HG03159 (cell line): Measurements from ENCODE around the gene HNF1B.

ENCODE experiments used
- ATAC-seq: cut with Tn5 transposase; IDR thresholded peaks from one replicate; pipeline ENCODE4 v1.9.1; 2021; ENCODE audit warnings: mild to moderate bottlenecking, moderate library complexity; ENCODE audit not compliant: unreplicated experiment

The HNF1B gene

DNA sequence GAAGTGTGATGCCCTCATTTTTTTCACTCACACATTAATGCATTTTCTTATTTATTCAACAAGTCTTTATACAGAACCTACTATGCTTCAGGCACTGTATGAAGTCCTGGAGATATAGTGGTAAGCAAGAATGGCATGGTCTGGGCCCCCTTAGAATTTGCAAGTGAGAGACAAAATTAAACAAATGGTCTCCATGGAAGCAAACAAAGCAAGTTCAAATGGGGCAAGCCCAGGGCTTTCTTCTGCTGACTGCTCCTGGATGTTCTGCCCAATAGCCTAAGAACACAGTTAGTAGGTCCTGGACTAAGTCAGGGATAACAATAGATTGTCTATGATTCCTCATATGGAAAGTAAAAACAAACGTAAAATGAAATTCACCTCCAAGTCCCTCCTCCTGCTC lies 70.3 kb downstream of the HNF1B start:
- ATAC-seq = no peak

DNA sequence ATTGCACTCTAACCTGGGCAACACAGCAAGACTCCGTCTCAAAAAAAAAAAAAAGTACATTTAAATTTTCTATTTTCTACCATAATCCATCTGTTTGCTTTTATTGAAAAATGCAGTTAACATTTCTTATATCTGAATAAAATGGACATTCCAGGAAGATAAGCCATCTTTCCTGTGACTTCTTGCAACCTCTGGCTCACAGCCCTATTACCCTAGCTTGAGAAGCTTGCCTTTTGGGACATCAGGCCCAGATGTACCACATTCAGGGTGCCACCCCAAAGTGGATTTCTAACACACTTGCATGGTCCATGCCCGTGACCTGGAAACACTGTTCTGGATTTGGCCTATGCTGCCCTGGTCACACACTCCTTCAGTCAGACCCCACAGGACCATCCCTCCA lies 71.5 kb downstream of the HNF1B start:
- no peak for ATAC-seq

DNA sequence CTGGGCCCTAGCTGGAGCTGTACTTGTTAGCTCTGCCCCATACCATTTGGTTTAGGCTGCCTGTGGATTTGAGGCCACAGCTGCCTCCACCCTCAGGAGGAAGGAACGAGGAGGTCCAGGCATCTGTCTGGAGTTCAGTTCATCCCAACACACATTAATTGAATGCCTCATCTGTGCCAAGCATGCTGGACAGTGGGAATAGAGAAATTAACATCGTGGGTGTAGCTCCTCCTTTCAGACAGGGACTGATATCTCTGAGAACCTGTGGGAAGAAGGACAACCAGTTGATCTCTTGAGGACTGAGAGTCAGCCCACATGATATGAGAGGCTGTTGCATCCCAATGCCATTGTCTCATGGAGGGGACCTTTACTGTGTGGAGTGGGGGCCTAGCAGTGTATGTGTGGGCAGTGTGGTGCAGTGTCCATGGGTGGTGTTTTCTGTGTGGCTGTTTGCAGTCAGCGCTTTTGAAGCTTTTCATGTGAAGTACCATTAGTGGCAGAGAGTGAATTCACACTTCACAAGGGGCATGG lies 72.2 kb downstream of the HNF1B start:
- no peak for ATAC-seq

DNA sequence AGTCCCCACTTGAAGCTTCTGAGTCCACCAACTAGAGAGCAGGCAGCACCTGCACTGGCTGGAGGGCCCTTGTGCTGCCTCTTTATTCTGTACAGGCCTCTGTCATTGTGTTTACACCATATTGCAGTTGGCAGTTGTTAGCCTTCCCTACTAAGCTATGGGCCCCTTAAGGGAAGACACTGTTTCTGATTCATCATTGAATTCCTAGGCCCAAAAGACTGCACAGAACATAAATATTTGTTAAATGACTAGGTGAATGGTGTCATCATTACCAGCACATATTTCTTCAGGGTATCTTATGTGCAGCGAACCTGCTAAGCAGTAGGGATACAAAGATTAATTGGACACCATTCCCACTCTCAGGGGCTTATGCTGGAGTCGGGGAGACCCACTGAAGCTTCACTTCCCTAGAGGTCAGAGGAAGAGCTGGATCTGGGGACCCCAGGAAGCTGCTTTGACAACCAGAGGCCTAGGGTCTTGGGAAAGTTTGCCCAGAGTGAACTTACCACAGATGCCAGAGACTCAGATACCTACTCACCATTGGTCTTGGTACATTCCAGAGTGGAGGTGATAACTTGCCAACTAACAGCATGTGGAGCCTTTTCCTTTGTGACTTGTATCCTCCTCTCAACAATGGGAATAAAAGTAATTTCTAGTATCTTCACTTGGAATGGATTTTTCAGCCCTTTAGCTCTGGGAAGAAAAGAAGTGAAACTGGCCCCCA lies 72.9 kb downstream of the HNF1B start:
- no peak for ATAC-seq

DNA sequence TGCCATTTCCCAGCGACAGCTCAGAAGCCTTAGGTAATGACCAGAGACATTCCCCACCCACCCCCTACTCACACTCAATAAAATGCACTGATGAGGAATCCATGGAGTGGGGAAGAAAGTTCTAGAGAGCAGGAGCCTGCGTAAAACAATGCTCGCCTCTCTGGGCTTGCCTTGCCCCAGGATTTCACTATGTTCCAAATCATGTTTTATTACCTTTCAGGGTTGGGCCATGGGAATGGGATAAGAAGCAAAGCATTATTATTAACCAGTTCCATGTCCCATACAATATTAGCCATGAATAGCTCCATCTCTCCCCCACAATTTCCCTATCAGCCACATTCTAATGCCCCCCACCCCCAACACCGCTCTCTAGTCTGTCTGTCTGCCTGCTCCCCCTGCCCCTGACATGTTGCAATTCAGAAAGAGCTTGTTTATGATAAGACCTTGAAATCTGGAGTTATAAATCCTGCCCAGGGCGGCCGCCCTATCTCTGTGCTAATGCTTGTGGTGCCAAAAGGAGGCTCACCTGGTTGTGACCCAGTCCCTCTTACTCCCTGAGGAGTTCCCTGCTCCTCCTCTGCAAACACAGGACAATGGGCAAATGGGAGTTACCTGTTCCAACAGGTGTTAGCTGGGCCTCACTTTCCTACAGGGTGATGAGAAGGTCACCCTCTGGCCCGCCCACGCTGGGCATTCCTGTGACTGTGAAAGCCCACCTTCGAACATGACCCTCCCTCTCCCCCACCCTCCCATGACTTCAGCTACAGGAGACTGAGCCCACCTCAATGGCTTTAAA lies 73.6 kb downstream of the HNF1B start:
- no peak for ATAC-seq

DNA sequence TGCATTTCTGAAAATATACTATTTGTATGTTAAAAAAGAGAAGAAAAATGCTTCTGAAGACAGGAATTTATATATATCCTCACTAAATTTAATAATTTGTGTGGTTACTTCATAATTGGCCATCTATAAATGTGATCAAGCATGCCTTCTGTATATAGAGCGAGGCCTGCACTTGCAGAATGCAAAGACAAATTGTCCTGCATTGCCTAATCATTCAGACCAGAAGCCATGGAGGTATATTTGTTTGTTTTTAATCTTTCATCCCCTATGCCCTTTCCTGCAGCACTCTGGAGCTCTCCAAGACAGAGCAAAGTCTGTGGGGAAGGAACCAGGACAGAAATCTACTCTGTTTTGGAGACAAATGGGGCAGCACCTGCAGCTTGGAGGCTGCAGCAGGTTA lies 77.8 kb downstream of the HNF1B start:
- no peak for ATAC-seq

DNA sequence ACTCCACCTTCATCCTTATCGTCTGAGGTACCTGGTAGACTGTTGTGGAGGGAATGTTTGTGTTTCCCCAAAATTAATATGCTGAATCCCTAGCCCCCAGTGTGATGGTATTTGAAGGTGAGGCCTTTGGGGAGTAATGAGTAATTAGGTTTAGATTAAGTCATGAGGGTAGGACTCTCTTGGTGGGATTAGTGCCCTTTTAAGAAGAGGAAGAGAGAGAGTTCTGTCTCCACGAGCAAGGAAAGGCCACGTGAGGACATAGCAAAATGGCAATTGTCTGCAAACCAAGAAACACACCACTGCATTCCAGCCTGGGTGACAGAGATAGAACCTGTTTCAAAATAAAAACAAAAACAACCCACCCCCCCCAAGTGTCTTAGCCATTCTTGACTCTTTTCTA lies 80.6 kb downstream of the HNF1B start:
- ATAC-seq = no peak

DNA sequence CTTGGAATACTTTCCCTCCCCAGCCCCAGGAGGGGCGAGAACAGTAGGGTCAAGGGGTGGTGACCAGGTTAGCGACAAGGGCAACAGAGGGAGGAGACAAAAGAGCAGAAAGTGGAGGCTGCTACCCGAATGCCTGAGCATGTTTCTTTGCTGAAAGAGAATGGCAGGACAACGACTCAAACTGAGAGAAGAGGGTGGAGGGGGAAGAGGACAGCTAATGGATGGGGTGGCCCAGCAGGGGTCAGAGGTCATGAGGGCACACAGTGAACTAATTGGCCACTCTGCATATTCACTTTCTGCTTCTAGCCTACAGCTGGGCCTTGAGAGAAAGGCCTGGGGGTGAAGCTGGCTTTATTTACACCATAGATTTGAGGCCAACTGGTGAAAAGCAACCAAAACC lies 82.5 kb downstream of the HNF1B start:
- no peak for ATAC-seq

DNA sequence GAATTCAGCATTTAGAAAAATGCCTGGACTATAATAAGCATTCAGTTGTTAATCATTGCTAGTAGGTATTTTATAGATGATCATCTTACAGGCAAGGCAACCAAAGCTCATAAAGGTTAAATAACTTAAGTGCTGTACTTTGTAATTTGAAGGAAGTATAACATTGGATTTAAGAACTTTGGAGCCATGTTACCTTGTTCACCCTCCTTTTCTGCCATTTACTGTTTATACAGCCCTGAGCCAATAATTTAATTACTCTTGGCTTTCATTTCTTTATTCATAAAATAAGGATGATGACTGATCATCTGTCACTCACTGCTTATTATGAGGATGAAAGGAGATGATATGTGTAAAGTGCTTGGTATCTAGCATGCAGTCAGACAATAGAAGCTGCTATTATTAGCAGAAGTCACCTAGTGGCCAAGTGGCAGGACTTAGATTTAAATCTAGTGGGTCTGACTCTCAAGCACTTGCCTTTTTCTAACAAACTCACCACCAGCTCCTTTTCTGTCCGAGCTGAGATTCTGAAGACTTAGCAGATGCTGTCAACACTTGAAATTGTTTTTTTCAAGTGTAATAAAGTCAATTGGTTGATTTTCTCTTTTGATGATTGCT lies 83.4 kb downstream of the HNF1B start:
- no peak for ATAC-seq

DNA sequence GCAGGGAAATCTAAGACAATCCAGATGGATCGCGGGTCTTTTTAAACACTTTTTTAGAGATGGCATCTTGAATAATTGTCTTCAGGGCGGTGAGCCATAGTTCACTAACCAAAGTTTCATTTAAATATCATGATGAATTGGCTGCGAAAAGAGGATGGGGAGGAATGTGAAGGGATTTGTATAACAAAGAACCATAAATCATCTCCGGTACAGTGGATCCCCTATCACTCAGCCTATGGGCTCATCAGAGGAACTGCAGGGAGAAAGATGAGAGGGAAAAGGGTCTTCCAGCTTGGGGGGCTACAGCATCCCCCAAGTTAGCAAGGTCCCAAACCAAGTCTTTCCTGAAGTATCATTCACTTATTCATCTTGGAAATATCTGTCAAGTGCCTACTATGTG lies 84.9 kb downstream of the HNF1B start:
- ATAC-seq = no peak

DNA sequence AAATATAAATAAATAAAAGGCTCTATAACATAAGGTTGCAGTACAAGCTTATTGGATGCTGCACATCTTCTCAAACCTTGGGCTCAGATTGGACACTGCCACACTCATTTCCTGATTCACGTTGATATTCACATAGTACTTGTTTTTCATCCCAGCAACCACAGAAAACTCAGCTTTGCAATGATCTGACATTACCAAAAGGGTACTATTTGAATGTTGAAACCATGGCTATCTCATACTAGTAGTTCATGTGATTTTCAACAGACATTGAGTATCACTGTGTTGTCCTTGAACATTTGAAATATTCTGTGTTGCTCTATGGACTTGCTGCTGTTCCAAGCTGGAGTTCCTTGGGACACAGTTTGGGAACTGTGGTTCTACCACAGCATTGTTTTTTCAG lies 87.7 kb downstream of the HNF1B start:
- no peak for ATAC-seq

DNA sequence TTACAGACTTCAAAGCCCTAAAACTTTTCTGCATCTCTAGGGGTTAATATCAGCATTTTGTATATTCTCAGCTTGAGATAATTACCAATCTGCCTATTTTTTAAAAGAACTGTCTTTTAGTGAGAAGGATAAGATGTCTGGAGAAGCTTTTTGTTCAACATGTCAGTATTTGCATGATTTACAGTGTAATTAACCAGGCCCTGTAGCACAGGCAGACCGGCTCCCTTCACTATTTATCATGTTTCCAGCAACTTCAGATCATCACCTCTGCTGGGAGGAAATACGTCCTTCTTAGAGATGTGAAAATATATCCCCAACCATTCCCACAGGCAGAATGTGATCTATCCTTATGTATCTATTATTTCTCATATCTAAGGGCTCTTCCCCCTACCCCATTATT lies 93.0 kb downstream of the HNF1B start:
- no peak for ATAC-seq

DNA sequence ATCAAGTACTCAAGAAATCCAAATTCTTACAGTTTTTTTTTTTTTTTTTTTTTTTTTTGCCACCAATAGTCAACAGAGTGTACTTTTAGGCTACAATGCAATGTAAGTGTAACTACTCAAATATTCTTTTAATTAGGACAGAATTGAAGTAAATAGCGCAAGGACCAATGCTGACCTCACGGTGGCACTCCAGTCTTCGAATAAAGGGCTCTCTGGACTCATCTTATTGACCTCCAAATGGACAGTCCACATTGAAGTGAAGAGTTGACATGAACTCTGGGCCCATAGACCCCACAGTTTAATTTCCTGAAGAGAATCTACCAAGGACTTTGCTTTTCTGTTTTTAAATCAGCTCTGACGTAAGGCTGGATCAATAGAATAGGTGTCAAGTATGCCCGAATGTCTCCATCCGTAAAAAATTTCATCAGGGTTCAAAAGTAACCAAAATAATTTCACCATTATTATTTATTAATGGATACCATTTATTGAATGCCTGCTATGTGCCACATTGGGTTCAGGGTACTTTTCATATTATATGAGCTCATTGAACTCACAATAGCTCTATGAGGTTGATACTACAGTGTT lies 94.3 kb downstream of the HNF1B start:
- no peak for ATAC-seq

DNA sequence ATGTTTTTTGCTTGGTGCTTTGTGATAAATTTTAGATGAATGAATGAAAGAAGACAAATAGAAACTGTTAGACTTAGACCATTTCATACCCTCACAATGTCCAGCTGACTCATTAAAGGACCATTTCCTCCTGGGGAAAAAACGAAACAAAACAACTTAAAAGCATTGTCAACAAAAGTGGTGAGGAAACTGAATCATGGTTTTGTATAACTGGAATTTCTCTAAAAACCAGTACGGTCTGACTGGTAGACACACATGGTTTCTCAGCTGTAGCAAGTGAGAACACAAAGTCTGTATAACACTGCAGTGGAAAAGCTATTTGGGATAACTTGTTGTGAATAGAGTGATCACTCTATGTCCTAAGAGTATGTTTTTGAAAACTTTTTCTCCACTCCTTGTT lies 96.3 kb downstream of the HNF1B start:
- no peak for ATAC-seq

DNA sequence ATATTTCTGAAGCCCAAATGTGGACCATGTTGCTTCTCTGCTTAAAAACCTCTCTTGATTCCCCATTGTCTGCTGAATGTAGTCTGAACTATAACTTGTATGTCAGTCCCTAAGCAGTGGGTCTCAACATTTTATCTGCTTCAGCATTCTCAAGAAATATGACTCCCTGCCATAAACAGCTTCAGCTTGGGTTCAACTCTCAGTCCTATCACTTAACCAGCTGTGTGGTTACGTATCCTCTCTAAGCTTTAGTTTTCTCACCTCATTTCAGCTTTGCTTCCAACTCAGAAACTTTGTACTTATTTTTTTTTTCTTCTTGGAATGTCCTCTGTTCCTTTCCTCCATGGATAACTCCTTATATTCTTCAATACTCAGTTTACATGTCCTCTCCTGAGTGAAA lies 97.0 kb downstream of the HNF1B start:
- no peak for ATAC-seq

DNA sequence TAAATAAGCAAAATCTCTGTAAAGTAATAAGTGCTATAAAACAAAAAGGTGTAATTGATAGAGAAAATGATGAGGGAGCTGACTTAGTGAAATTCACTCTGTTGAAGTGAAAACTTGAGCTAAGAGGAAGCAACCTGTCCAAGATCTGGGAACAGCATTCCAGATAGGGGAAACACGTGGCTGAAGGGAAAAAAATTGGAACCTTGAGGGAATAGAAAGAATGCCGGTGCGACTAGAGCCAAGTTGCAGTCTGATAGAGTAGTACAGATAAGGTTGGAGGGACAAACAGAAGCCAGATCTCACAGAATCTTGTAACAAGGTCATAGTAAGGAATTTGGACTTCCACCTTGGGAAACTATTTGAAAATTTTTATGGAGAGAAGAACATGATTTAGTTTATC lies 101.0 kb downstream of the HNF1B start:
- ATAC-seq = no peak

DNA sequence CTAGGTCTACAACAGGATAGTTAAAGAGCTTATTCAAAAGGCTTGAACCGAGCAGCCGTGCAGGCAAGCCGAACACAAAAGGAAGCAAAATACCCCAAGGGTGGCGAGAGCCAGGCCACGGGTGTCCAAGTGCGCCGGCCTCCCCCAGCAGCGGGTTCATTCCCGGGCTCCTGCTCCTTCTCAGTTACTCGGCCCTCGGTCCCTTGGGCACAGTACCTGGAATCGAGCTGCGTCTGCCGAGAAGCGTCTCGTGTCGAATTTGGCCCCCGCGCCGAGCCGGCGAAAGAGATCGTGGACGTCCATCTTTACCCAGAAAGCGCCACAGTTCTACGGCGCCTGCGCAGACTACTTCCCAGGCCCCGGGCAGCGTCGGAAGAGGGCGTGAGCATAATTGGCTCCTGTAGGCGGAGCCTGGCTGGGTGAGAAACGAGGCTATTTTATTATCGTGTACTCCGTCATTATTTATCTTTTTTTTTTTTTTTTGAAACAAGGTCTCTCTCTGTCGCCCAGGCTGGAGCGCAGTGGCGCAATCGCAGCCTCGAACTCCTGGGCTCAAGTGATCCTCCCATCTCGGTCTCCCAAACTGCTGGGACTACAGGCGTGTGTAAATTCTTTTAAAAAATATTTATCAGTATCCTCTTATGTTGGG lies 101.6 kb downstream of the HNF1B start, which contains the start of gene DDX52:
DDX52 (minus strand) TSS at position 329 of the 649 bp plus-strand sequence; CDS start at position 303, 26 bp downstream.
- ATAC-seq = peak; percentile 93

DNA sequence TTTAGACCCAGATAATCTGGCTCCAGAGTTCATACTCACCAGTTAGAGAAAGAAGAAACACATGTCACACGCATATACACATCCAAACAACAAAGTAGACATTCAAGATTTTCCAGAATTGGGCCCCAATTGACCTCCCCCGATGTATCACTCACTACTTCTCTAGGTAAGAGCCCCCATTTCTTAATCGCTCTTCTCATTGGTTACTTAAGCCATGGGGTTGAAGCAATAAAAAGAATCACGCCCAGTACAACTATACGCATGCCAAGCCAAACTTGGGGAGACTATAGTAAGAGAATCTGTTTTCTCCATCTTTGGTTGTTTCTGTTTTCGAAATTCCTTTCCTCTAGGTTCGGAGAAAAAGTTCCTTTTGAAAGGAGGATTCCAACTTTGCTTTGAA lies 102.2 kb downstream of the HNF1B start:
- no peak for ATAC-seq

DNA sequence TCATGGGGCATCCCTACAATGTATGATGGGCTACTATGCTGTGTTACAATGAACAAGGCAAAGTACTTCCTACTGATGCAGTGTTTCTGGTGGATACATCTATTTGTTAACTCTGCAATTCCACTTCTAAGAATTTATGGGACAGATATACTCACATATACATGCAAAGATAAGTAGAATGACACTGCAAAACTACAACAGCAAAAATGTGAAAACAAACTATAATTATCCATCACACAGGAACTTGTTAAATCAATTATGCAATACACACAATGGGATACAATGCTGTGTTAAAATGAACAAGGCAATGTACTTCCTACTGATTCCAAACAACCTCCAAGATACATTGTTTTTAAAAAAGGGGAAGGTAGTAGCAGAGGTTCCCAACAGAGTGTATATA lies 104.8 kb downstream of the HNF1B start:
- no peak for ATAC-seq

DNA sequence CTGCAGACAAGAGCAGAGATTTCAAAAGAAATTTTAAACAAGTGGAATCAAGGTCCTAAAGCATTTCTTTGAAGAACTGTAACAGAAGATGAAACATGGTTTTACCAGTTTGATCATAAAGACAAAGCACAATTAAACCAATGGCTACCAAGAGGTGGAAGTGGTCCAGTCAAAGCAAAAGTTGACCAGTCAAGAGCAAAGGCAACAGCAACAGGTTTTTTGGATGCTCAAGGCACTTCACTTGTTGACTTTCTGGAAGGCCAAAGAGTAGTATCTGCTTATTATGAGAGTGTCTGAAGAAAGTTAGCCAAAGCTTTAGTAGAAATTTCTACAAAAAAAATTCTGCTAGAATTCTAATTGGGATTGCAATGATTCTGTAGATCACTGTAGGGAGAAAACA lies 106.9 kb downstream of the HNF1B start:
- no peak for ATAC-seq
